HFFc6 (cell line): Measurements from ENCODE around the gene TMEM183A. TPM values are rescaled to one million over a fixed set of nuclear protein-coding genes. Genes with fewer than 3 reads are reported as not detected.

Experiments used
- DNase-seq: peaks from one replicate; pipeline ENCODE4 v3.0.0-alpha.2; 2018
- H3K27ac Mint-ChIP-seq: 2 replicates; pipeline ENCODE4 v1.8.0; 2020; ENCODE audit warnings: mild to moderate bottlenecking, mixed read lengths
- H3K27me3 Mint-ChIP-seq: 2 replicates; pipeline ENCODE4 v1.8.0; 2021; ENCODE audit warnings: mild to moderate bottlenecking, moderate library complexity, mixed read lengths; ENCODE audit not compliant: insufficient read depth
- H3K36me3 Mint-ChIP-seq: 2 replicates; pipeline ENCODE4 v1.8.0; 2021; ENCODE audit warnings: low read depth, mixed read lengths
- H3K4me1 Mint-ChIP-seq: 2 replicates; pipeline ENCODE4 v1.8.0; 2020; ENCODE audit warnings: low read depth, mixed read lengths
- H3K4me3 Mint-ChIP-seq: 2 replicates; pipeline ENCODE4 v1.8.0; 2020; ENCODE audit warnings: mild to moderate bottlenecking, moderate library complexity, mixed read lengths
- H3K9me3 Mint-ChIP-seq: 2 replicates; pipeline ENCODE4 v1.8.0; 2020; ENCODE audit warnings: mild to moderate bottlenecking, mixed read lengths
- CTCF ChIP-seq: fragments of 200-600 bp; sonication (generic); IDR thresholded peaks from 2 replicates; pipeline ENCODE4 v1.5.0; 2021; ENCODE audit warnings: antibody characterized with exemption, mild to moderate bottlenecking
- total RNA-seq, 6 experiments: library from RNA; stranded (reverse); fragmentation: NEBNext Ultra II Directional; extraction: Animal tissue kit (Norgen Biotek cat#: 25700); gene quantifications; 2 replicates in 1 of 6; 3 replicates in 5 of 6; pipeline ENCODE4 v1.2.3, GENCODE V29; 2021

The TMEM183A gene
- total RNA-seq, 6 experiments from 2014 or later = 38.6 to 50.6 (median 45.1) TPM

- Mint-ChIP-seq H3K4me1 (peaks cover 17% of the 10 kb centered on the region), H3K27me3 (peaks cover 29% of the 10 kb centered on the region), H3K4me3 (no peak overlapping the region), H3K9me3 (no peaks in the 10 kb centered on the region), H3K36me3 (no peaks in the 10 kb centered on the region), H3K27ac (no peak overlapping the region)
- DNase-seq = no peak
- TF ChIP-seq CTCF = no peak
Observed at GRCh38 chr1:203056012-203056411, 48.8 kb downstream of the TMEM183A start.

GRCh38 chr1:203056516-203056915 lies 49.3 kb downstream of the TMEM183A start:
- DNase-seq = no peak
- Mint-ChIP-seq H3K9me3 (no peaks in the 10 kb centered on the region), H3K4me1 (peaks cover 17% of the 10 kb centered on the region), H3K36me3 (no peaks in the 10 kb centered on the region), H3K27me3 (peaks cover 29% of the 10 kb centered on the region), H3K4me3 (no peak overlapping the region), H3K27ac (no peak overlapping the region)
- TF ChIP-seq CTCF = peak; percentile 49

- H3K27ac Mint-ChIP-seq = peak overlapping the region; percentile 7
- peaks cover 17% of the 10 kb centered on the region for H3K4me1 Mint-ChIP-seq
- TF ChIP-seq CTCF = no peak
- peak overlapping the region; percentile 52 for H3K4me3 Mint-ChIP-seq
- peak; percentile 65 for DNase-seq
- H3K36me3 Mint-ChIP-seq = no peaks in the 10 kb centered on the region
- H3K9me3 Mint-ChIP-seq = no peaks in the 10 kb centered on the region
- H3K27me3 Mint-ChIP-seq = peaks cover 29% of the 10 kb centered on the region
Observed at GRCh38 chr1:203057911-203058675, 50.9 kb downstream of the TMEM183A start.

GRCh38 chr1:203058676-203058935 lies 51.4 kb downstream of the TMEM183A start:
- Mint-ChIP-seq H3K36me3 (no peaks in the 10 kb centered on the region), H3K4me1 (peaks cover 17% of the 10 kb centered on the region), H3K27me3 (peaks cover 27% of the 10 kb centered on the region), H3K27ac (no peak overlapping the region), H3K4me3 (no peak overlapping the region), H3K9me3 (no peaks in the 10 kb centered on the region)
- no peak for DNase-seq
- no peak for TF ChIP-seq CTCF

- no peak overlapping the region for H3K27ac Mint-ChIP-seq
- TF ChIP-seq CTCF = no peak
- no peak overlapping the region for H3K4me3 Mint-ChIP-seq
- H3K4me1 Mint-ChIP-seq = peaks cover 17% of the 10 kb centered on the region
- no peaks in the 10 kb centered on the region for H3K9me3 Mint-ChIP-seq
- no peak for DNase-seq
- H3K27me3 Mint-ChIP-seq = peaks cover 31% of the 10 kb centered on the region
- no peaks in the 10 kb centered on the region for H3K36me3 Mint-ChIP-seq
Observed at GRCh38 chr1:203059485-203059884, 52.3 kb downstream of the TMEM183A start.

GRCh38 chr1:203060115-203060514 lies 52.9 kb downstream of the TMEM183A start:
- peaks cover 17% of the 10 kb centered on the region for H3K4me1 Mint-ChIP-seq
- DNase-seq = no peak
- H3K27ac Mint-ChIP-seq = no peak overlapping the region
- peaks cover 33% of the 10 kb centered on the region for H3K27me3 Mint-ChIP-seq
- H3K36me3 Mint-ChIP-seq = no peaks in the 10 kb centered on the region
- no peaks in the 10 kb centered on the region for H3K9me3 Mint-ChIP-seq
- H3K4me3 Mint-ChIP-seq = no peak overlapping the region
- no peak for TF ChIP-seq CTCF
